Hepatocyte (in vitro differentiated cells): Measurements from ENCODE around the gene RABAC1. TPM values are rescaled to one million over a fixed set of nuclear protein-coding genes. Genes with fewer than 3 reads are reported as not detected.

Experiments
- DNase-seq: peaks from one replicate; pipeline ENCODE4 v3.0.0-alpha.2; 2016; ENCODE audit warnings: low spot score
- H2AFZ ChIP-seq: fragments of 200-600 bp; sonication (generic); 2 replicates; pipeline ENCODE4 v1.6.0; 2016; ENCODE audit warnings: antibody characterized with exemption, mild to moderate bottlenecking
- H3K27ac ChIP-seq: fragments of 200-600 bp; sonication (generic); 2 replicates; pipeline ENCODE4 v1.5.1; 2016; ENCODE audit warnings: mild to moderate bottlenecking
- H3K27me3 ChIP-seq: fragments of 200-600 bp; sonication (generic); 2 replicates; pipeline ENCODE4 v1.6.1; 2016
- H3K36me3 ChIP-seq: fragments of 200-600 bp; sonication (generic); replicated peaks from 2 replicates; pipeline ENCODE4 v1.5.1; 2016; ENCODE audit warnings: low read depth; ENCODE audit not compliant: insufficient read depth
- H3K4me1 ChIP-seq: fragments of 200-600 bp; sonication (generic); 2 replicates; pipeline ENCODE4 v1.5.1; 2016; ENCODE audit warnings: mild to moderate bottlenecking, moderate library complexity; ENCODE audit not compliant: insufficient read depth
- H3K4me2 ChIP-seq: fragments of 200-600 bp; sonication (generic); 2 replicates; pipeline ENCODE4 v1.6.0; 2016
- H3K4me3 ChIP-seq: fragments of 200-600 bp; sonication (generic); 2 replicates; pipeline ENCODE4 v1.5.1; 2016; ENCODE audit warnings: mild to moderate bottlenecking
- H3K79me2 ChIP-seq: fragments of 200-600 bp; sonication (generic); 2 replicates; pipeline ENCODE4 v1.6.0; 2017; ENCODE audit warnings: mild to moderate bottlenecking
- H3K9me2 ChIP-seq: fragments of 200-600 bp; sonication (generic); replicated peaks from 2 replicates; pipeline ENCODE4 v1.6.0; 2017; ENCODE audit warnings: mild to moderate bottlenecking; ENCODE audit not compliant: insufficient read depth
- H3K9me3 ChIP-seq: fragments of 200-600 bp; sonication (generic); 2 replicates; pipeline ENCODE4 v1.5.1; 2016; ENCODE audit warnings: low read depth, mild to moderate bottlenecking
- H4K20me1 ChIP-seq: fragments of 200-600 bp; sonication (generic); 2 replicates; pipeline ENCODE4 v1.6.0; 2016; ENCODE audit warnings: mild to moderate bottlenecking; ENCODE audit not compliant: insufficient read depth, poor library complexity, severe bottlenecking
- EZH2 ChIP-seq: fragments of 200-600 bp; sonication (generic); IDR thresholded peaks from 2 replicates; pipeline ENCODE4 v1.6.1; 2016; ENCODE audit warnings: antibody characterized with exemption, mild to moderate bottlenecking, borderline replicate concordance
- EZH2phosphoT487 ChIP-seq: fragments of 200-600 bp; sonication (generic); IDR thresholded peaks from one replicate; pipeline ENCODE4 v1.6.1; 2018; ENCODE audit warnings: antibody characterized with exemption, mild to moderate bottlenecking, low read depth, moderate library complexity; ENCODE audit not compliant: unreplicated experiment, severe bottlenecking
- whole genome bisulfite sequencing: methylation state at CpG from one replicate; pipeline ENCODE4 v1.1.6; 2016; ENCODE audit warnings: low lambda C conversion rate; ENCODE audit errors: missing lambda C conversion rate; 5-methylcytosine and 5-hydroxymethylcytosine counted together
- polyA plus RNA-seq: library from polyadenylated mRNA; unstranded; fragments of >200 nt; fragmentation: Nextera tagmentation; extraction: Ambion mirVana; gene quantifications from 2 replicates; pipeline ENCODE4 v1.2.1, GENCODE V29; 2016
- total RNA-seq: library from RNA; depleted of rRNA; stranded (reverse); fragments of >200 nt; gene quantifications from 2 replicates; pipeline ENCODE4 v1.2.3, GENCODE V29; 2014
- TF ChIP-seq, protein P1 (sequence below): fragments of 200-600 bp; sonication (generic); IDR thresholded peaks from 2 replicates; pipeline ENCODE4 v1.5.1; 2016; ENCODE audit warnings: antibody characterized with exemption, mild to moderate bottlenecking; ENCODE audit not compliant: poor library complexity

Gene RABAC1
- total and polyA plus RNA-seq, 2 experiments from 2014 or later: 203 to 395 TPM

DNA sequence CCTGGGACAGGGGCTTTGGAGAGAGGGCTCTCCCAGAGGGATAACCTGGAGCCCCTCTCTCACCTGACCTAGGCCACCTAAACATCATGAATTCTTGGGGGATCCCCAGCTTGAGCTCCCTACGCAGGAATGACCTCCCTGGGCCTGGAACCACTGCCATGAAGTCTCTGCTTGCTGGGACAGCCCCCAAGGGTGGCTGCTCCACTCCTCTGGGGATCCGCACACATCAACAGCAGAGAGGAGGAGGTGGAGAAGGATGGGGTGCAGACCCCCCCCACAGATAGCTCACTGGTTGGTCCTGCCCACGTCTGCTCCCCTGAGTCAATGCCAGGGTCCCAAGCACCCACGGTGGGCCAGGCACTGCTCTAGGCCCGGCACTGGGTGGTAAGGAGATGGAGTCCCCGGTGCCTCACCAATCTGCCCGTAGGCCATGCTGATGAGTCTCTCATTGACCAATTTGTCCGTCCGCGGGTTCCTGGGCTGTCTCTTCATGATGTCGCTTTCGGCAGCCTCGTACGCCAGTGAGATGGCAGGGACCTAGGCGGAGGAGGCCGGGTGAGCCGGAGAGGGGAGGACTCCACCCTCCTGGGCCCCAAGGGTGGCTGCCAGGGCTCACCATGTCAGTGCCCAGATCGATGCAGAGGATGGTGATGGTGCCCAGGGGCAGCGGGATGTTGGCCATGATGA is 10.8 kb upstream of the RABAC1 start:
- WGBS: 94% methylated on average over 19 of the region's 19 CpGs
- Histone ChIP-seq H3K9me3 (no peaks in the 10 kb centered on the region), H2AFZ (no peak overlapping the region), H3K4me2 (no peak overlapping the region), H4K20me1 (no peaks in the 10 kb centered on the region), H3K79me2 (no peaks in the 10 kb centered on the region), H3K27ac (no peak overlapping the region), H3K36me3 (no peaks in the 10 kb centered on the region), H3K4me1 (no peaks in the 10 kb centered on the region), H3K9me2 (no peaks in the 10 kb centered on the region), H3K4me3 (no peak overlapping the region), H3K27me3 (no peaks in the 10 kb centered on the region)
- no peak for DNase-seq
- TF ChIP-seq EZH2 (no peak), EZH2phosphoT487 (no peak)
- TF ChIP-seq, protein P1, sequence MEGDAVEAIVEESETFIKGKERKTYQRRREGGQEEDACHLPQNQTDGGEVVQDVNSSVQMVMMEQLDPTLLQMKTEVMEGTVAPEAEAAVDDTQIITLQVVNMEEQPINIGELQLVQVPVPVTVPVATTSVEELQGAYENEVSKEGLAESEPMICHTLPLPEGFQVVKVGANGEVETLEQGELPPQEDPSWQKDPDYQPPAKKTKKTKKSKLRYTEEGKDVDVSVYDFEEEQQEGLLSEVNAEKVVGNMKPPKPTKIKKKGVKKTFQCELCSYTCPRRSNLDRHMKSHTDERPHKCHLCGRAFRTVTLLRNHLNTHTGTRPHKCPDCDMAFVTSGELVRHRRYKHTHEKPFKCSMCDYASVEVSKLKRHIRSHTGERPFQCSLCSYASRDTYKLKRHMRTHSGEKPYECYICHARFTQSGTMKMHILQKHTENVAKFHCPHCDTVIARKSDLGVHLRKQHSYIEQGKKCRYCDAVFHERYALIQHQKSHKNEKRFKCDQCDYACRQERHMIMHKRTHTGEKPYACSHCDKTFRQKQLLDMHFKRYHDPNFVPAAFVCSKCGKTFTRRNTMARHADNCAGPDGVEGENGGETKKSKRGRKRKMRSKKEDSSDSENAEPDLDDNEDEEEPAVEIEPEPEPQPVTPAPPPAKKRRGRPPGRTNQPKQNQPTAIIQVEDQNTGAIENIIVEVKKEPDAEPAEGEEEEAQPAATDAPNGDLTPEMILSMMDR: no peak

DNA sequence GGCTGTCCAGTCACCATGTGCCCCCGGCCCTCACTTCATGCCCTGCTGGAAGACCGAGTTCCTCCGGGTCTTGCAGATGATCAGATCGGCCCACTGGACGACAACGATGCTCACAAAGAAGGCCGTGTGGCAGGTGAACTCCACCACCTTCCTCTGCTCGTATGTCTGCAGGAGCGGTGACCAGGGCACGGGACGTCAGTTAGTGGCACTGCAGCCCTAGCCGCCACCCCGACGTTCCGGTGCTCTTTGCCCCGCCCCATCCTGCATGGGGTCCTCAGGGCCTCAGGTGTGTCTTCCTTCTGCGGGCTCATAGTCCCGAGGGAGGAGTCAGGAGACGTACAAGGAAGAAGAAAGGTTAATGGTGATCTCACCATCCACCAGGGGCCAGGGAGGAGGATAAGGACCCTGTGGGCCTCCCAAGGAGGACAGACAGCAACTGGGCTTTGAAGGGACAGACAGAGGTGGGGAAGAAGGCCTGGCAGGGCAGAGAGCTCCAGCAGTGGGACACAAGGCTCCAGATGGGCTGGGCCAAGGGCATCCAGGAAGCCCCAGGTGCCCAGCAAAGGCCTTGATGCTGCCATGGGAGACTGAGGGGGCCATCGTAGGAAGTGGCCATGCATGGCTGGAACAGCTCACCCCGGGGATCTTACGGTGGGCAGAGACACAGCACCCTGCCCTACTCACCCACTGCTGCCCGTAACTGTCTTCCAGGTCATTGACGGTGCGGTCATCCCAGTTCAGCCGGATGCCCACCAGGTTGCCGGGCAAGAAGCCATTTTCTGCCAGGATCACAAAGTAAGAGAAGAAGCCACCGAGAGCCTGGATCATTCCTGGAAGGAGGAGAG is 9.9 kb upstream of the RABAC1 start:
- no peak overlapping the region for H3K4me2 ChIP-seq
- no peak overlapping the region for H3K4me3 ChIP-seq
- H4K20me1 ChIP-seq: no peaks in the 10 kb centered on the region
- H3K9me3 ChIP-seq: no peaks in the 10 kb centered on the region
- TF ChIP-seq EZH2phosphoT487 (no peak), EZH2 (no peak)
- TF ChIP-seq, protein P1: no peak
- no peaks in the 10 kb centered on the region for H3K9me2 ChIP-seq
- no peaks in the 10 kb centered on the region for H3K4me1 ChIP-seq
- H3K27ac ChIP-seq: no peak overlapping the region
- 87% methylated on average over 26 of the region's 28 CpGs for WGBS
- no peak for DNase-seq
- no peaks in the 10 kb centered on the region for H3K79me2 ChIP-seq
- no peaks in the 10 kb centered on the region for H3K36me3 ChIP-seq
- H2AFZ ChIP-seq: no peak overlapping the region
- H3K27me3 ChIP-seq: no peaks in the 10 kb centered on the region

DNA sequence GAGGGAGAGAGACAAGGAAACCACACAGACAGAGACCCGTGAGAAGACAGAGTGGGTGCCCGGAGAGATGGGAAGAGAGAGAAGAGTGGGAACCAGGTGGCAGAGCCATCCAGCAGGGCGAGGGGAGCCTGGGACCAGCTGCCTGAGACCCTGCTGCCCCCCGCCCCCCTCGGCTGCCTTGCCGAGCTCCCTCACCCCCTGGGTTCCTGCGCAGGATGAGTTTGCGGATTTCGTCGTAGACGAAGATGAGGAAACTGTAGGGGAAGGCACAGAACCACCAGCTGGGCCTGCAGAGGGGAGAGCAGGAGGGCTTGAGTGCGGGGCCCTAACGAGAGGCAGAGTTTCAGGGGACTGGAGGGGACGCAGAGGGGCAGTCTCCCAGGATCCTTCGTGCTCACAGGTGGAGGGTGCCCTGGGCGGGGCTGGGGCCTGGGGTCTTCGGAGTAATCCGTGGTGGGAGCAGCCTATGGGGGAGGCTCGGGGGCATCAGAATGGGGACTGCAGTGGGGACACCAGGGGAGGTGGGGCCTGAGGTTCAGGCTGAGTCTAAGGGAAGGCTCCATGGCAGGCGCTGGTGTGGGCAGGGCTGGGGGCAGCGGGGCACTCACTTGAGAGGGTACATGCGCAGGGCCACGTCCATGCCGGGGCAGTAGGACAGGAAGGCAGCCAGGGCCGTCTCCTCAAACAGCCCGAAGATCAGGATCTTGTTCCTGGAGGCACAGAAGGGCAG is 8.1 kb upstream of the RABAC1 start:
- Histone ChIP-seq H3K4me3 (no peak overlapping the region), H4K20me1 (no peaks in the 10 kb centered on the region), H2AFZ (no peak overlapping the region), H3K9me3 (no peaks in the 10 kb centered on the region), H3K4me1 (no peaks in the 10 kb centered on the region), H3K27ac (no peak overlapping the region), H3K9me2 (no peaks in the 10 kb centered on the region), H3K79me2 (no peaks in the 10 kb centered on the region), H3K27me3 (no peaks in the 10 kb centered on the region), H3K4me2 (no peak overlapping the region), H3K36me3 (no peaks in the 10 kb centered on the region)
- no peak for TF ChIP-seq EZH2
- no peak for TF ChIP-seq EZH2phosphoT487
- TF ChIP-seq, protein P1: no peak
- no peak for DNase-seq
- 94% methylated on average over 18 of the region's 26 CpGs for WGBS
